ENCODE data around the gene PRUNE2.

DNA sequence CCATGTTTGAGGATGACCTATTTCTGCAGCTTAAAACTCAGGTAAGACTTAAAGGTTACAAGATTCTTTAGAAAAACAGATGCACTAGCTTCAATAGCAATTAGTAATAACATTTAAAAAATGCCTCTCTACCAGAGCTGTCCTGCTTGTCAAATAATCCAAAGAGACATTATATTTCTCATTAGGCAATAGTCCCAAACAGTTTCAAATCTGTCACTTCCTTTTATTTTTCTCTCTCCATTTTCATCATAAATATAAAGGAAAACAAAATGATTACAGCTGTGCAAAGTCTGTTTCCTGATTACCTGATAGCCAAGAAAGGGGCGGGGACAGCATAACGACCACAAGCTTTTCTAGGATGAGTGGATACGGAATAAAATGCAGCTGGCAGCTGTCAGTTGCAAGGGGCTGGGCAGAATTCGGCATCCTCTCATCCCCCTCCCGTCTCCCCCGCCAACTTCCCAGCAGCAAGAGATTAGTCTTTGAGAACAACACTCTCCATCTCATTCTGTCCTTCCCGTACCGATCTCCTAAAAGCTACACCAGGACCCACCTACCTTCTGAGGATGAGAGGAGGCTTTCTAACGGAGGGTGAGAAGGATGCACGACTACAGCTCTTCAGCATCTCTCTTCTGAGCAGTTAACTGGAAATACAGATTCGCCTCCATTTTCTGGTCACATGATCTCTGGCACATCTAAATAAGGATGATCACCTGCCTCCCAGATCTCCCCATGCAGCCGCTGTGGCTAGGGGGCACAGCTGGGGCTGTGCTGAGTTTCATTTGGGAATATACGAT lies 214.2 kb downstream of the PRUNE2 start:
- TF ChIP-seq POLR2AphosphoS5 (IDR thresholded peaks at IDR 0.05) (no peak), EP300 (IDR thresholded peaks at IDR 0.05) (no peak), POLR2A (IDR thresholded peaks at IDR 0.05) (no peak)
- TF ChIP-seq, protein P1, sequence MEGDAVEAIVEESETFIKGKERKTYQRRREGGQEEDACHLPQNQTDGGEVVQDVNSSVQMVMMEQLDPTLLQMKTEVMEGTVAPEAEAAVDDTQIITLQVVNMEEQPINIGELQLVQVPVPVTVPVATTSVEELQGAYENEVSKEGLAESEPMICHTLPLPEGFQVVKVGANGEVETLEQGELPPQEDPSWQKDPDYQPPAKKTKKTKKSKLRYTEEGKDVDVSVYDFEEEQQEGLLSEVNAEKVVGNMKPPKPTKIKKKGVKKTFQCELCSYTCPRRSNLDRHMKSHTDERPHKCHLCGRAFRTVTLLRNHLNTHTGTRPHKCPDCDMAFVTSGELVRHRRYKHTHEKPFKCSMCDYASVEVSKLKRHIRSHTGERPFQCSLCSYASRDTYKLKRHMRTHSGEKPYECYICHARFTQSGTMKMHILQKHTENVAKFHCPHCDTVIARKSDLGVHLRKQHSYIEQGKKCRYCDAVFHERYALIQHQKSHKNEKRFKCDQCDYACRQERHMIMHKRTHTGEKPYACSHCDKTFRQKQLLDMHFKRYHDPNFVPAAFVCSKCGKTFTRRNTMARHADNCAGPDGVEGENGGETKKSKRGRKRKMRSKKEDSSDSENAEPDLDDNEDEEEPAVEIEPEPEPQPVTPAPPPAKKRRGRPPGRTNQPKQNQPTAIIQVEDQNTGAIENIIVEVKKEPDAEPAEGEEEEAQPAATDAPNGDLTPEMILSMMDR (IDR thresholded peaks at IDR 0.05): no peak
